ENCODE results near the gene PALLD. TPM values are rescaled to one million over a fixed set of nuclear protein-coding genes. Genes with fewer than 3 reads are reported as not detected.

PALLD gene
- total RNA-seq, 1 donor from 2014 or later: 179 TPM

GRCh38 chr4:168849030-168849675, 352.3 kb downstream of the PALLD start:
- no peak for TF ChIP-seq CTCF (IDR thresholded peaks at IDR 0.05)
- Histone ChIP-seq H3K4me3 (no peak overlapping the region), H3K36me3 (no peaks in the 10 kb centered on the region), H3K4me1 (peaks cover 32% of the 10 kb centered on the region), H3K9me3 (no peaks in the 10 kb centered on the region), H3K27ac (no peak overlapping the region), H3K27me3 (no peaks in the 10 kb centered on the region)
- intact Hi-C loops (cut with DNase I): no loop called here
- ATAC-seq (peak; percentile 6), DNase-seq (no peak)

DNA sequence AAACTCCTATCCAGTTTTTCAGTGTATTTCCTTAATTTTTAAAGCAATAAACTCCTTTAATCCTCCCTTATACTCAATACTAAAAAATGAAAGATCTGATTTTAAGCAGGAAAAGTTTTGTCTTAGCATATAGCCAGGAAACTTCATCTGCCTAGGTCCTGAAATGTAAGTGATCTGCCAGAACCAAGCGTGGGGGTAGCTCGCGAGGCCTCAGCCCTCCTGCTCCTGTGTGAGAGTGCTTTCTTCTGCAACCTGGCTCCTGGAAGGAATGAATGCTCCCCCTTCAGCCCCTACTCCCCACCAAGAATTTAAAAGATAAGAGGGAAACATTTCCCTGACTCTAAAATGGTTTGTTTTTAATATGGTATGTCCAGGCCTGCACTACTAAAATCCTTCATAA, 353.1 kb downstream of the PALLD start:
- ATAC-seq: no peak
- TF ChIP-seq CTCF (IDR thresholded peaks at IDR 0.05): no peak
- intact Hi-C loops (cut with DNase I): no loop called here
- H3K9me3 ChIP-seq: no peaks in the 10 kb centered on the region
- H3K4me3 ChIP-seq: no peak overlapping the region
- H3K27ac ChIP-seq: peak overlapping the region; percentile 14
- H3K4me1 ChIP-seq: peaks cover 35% of the 10 kb centered on the region
- no peaks in the 10 kb centered on the region for H3K36me3 ChIP-seq
- DNase-seq: no peak
- no peaks in the 10 kb centered on the region for H3K27me3 ChIP-seq

GRCh38 chr4:168852387-168852786, 355.5 kb downstream of the PALLD start:
- Histone ChIP-seq H3K36me3 (no peaks in the 10 kb centered on the region), H3K27ac (no peak overlapping the region), H3K4me1 (peaks cover 40% of the 10 kb centered on the region), H3K4me3 (no peak overlapping the region), H3K27me3 (no peaks in the 10 kb centered on the region), H3K9me3 (no peaks in the 10 kb centered on the region)
- intact Hi-C loops (cut with DNase I): no loop called here
- no peak for TF ChIP-seq CTCF (IDR thresholded peaks at IDR 0.05)
- ATAC-seq (no peak), DNase-seq (no peak)

DNA sequence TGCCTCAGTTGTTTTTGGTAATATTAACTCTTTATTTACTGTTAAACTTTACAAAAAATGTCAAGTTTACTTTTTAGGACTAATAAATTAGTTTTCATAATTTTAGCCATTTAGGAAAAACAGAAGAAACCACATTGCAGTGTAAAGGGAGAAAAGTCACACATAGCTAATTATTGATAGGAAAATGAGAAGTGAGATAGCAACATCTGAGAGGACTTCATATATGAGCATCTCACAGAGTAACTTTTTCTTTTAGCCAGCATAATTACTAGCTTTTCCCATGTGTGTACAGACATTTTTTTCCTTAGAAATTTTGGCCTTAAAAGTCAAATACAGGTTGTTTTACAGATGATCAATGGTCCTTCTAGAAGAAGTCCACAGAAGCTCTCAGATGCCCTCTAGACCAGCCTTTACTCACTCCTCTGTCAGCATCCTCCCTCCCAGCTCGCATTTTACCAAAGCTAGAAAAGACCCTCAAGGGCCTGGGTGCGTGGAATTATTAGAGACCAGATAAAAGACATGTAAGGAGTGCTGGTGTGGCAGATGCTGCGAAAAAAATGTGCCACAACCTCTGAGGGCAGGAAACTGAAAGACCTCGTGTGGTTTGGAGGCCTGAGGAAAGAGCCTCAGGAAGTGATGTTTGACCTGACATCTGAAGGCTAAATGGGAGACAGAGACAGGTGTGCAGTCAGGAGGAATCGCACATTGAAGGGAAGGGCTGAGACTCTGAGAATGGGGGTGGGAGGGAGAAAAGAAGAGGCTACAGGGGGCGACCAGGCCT, 356.3 kb downstream of the PALLD start:
- H3K27ac ChIP-seq: peak overlapping the region; percentile 39

DNA sequence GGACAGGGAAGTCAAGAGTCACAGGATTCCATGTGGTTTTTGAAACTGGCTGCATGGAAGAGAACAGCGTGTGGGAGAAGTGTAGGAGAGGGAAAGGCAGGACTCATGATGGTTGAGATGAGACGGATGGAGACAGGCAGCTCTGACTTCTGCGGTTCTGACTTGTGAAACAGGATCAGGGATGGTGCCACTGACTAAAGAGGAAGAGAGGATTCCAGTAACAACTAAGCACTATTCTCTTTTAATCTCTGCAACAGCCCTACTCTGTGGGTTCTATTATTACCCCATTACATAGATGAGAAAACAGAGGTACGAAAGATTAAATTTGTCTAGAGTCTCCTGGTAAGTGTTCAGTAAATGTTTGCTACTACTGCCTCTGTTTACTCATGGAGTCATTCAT, 356.9 kb downstream of the PALLD start:
- peak overlapping the region; percentile 39 for H3K27ac ChIP-seq
- H3K36me3 ChIP-seq: no peaks in the 10 kb centered on the region
- ATAC-seq (peak; percentile 89), DNase-seq (no peak)
- H3K9me3 ChIP-seq: no peaks in the 10 kb centered on the region
- TF ChIP-seq CTCF (IDR thresholded peaks at IDR 0.05): no peak
- no peak overlapping the region for H3K4me3 ChIP-seq
- H3K27me3 ChIP-seq: no peaks in the 10 kb centered on the region
- intact Hi-C loops (cut with DNase I): no loop called here
- peaks cover 44% of the 10 kb centered on the region for H3K4me1 ChIP-seq

More for the DNA sequence above, 356.3 kb downstream of the PALLD start:
- Histone ChIP-seq H3K4me1 (peaks cover 42% of the 10 kb centered on the region), H3K4me3 (no peak overlapping the region), H3K9me3 (no peaks in the 10 kb centered on the region), H3K36me3 (no peaks in the 10 kb centered on the region), H3K27me3 (no peaks in the 10 kb centered on the region)
- intact Hi-C loops (cut with DNase I): no loop called here
- no peak for DNase-seq
- TF ChIP-seq CTCF (IDR thresholded peaks at IDR 0.05): no peak
- no peak for ATAC-seq

Measured in upper lobe of right lung (tissue), 1 donor.